ENCODE data around the gene PECR. TPM values are rescaled to one million over a fixed set of nuclear protein-coding genes. Genes with fewer than 3 reads are reported as not detected.
"Not testable (repeated sequence)": the region's sequence is repeated elsewhere in the genome, so short reads cannot be mapped to it uniquely, and the experiment has no call there.

PECR gene
- total and polyA plus RNA-seq, 2 donors: 5.7 to 10.1 TPM

DNA sequence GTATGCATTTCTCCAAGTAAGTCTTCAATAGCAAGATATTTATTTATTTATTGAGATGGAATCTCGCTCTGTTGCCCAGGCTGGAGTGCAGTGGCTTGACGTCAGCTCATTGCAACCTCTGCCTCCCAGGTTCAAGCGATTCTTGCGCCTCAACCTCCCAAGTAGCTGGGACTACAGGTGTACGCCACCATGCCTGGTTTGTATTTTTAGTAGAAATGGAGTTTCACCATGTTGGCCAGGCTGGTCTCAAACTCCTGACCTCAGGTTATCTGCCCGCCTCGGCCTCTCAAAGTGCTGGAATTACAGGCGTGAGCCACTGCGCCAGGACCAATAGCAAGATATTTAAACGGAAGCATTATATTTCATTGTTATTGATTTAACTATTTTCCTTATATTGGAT lies 1.6 kb downstream of the PECR start:
- not testable (repeated sequence) for H3K27ac ChIP-seq (ENCODE audit: low read depth in 1 of 2, low read length in 1 of 2); DNase-seq (ENCODE audit: low read depth in 6 of 9, low spot score in 9 of 9); H3K36me3 ChIP-seq (ENCODE audit: control insufficient read depth in 2 of 2, insufficient read depth in 2 of 2, low read length in 1 of 2); H3K9me3 ChIP-seq (ENCODE audit: control insufficient read depth in 2 of 2, insufficient read depth in 1 of 2, low read length in 1 of 2); H3K4me3 ChIP-seq (ENCODE audit: low read length in 2 of 2); H3K27me3 ChIP-seq (ENCODE audit: control insufficient read depth in 2 of 2, insufficient read depth in 1 of 2, low read length in 1 of 2)
- H3K4me1 ChIP-seq (ENCODE audit: control insufficient read depth in 2 of 2, insufficient read depth in 2 of 2, low read length in 2 of 2): peaks cover 21 to 37% of the 10 kb centered on the region in 2 donors
- WGBS: 98% methylated on average over 10 of the region's 10 CpGs

DNA sequence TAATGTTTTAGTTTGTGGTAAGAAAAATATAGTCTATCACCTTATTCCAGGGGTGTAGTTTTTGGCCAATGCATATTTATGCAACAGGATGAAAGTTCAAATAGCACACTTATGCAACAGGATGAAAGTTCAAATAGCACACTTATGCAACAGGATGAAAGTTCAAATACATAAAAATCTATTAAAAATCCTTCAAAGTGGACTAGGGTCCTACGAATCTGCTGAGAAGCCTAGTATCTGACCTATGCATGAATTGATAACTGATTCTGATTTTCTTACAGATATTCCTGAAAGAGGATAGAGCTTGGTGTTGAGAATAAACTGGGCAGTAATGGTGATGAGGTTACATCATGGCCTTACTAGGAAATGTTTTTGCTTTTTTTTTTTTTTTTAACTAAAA lies 2.8 kb downstream of the PECR start:
- WGBS: 90% methylated on average over 1 of the region's 1 CpG
- Histone ChIP-seq H3K4me3 (ENCODE audit: low read length in 2 of 2) (no peak overlapping the region), H3K36me3 (ENCODE audit: control insufficient read depth in 2 of 2, insufficient read depth in 2 of 2, low read length in 1 of 2) (no peaks in the 10 kb centered on the region), H3K27ac (ENCODE audit: low read depth in 1 of 2, low read length in 1 of 2) (no peak overlapping the region), H3K9me3 (ENCODE audit: control insufficient read depth in 2 of 2, insufficient read depth in 1 of 2, low read length in 1 of 2) (no peaks in the 10 kb centered on the region), H3K4me1 (ENCODE audit: control insufficient read depth in 2 of 2, insufficient read depth in 2 of 2, low read length in 2 of 2) (peaks cover 9 to 25% of the 10 kb centered on the region in 2 donors), H3K27me3 (ENCODE audit: control insufficient read depth in 2 of 2, insufficient read depth in 1 of 2, low read length in 1 of 2) (no peaks in the 10 kb centered on the region)
- DNase-seq (ENCODE audit: low read depth in 6 of 9, low spot score in 9 of 9): no peak

DNA sequence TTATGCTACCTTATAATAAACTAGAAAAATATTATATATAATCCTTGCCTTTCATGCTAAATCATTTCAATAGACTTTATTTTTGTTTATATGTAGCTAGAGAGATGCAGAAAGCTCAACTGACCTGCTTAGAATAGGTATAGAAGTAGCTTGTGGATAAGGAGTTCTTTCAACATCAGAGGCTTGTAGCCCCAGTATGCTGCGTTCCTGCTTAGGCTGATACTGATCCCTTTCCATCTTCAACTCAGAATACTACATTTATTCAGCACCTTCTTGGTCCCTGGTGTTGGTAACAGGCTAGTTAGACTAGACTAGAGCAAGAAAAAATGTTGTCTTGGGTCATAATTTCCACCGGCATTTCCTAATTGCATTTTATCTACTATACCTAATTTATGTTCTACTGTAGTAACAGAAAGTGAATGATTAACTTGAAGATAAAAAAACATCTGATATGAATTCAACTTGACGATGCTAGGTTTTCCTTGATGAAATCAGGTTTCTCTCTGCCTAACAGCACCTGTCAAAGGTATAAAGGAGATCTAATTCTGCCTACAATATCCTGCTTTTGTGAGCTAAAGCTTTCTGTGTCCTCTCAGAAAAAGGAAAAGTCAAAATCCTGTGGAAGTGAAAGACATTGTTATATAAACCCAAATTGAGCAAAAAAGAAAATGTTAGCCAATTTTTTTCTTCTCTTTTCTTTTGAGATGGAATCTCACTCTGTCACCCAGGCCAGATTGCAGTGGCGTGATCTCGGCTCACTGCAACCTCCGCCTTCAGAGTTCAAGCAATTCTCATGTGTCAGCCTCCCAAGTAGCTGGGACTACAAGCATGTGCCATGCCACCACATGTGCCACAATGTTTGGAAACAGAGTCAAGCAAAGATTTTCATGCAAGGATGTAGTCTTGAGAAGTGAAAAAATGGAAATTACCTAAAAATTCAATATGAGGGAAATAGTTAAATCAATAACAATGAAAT lies 5.8 kb downstream of the PECR start:
- 92% methylated on average over 6 of the region's 6 CpGs for WGBS
- no peak for DNase-seq (ENCODE audit: low read depth in 6 of 9, low spot score in 9 of 9)
- no peaks in the 10 kb centered on the region for H3K36me3 ChIP-seq (ENCODE audit: control insufficient read depth in 2 of 2, insufficient read depth in 2 of 2, low read length in 1 of 2)
- no peaks in the 10 kb centered on the region for H3K27me3 ChIP-seq (ENCODE audit: control insufficient read depth in 2 of 2, insufficient read depth in 1 of 2, low read length in 1 of 2)
- no peaks in the 10 kb centered on the region for H3K9me3 ChIP-seq (ENCODE audit: control insufficient read depth in 2 of 2, insufficient read depth in 1 of 2, low read length in 1 of 2)
- H3K4me3 ChIP-seq (ENCODE audit: low read length in 2 of 2): no peak overlapping the region
- peak overlapping the region in 1 of 2 donors; percentile 18 for H3K27ac ChIP-seq (ENCODE audit: low read depth in 1 of 2, low read length in 1 of 2)
- peaks cover 0 to 2% of the 10 kb centered on the region in 2 donors for H3K4me1 ChIP-seq (ENCODE audit: control insufficient read depth in 2 of 2, insufficient read depth in 2 of 2, low read length in 2 of 2)

DNA sequence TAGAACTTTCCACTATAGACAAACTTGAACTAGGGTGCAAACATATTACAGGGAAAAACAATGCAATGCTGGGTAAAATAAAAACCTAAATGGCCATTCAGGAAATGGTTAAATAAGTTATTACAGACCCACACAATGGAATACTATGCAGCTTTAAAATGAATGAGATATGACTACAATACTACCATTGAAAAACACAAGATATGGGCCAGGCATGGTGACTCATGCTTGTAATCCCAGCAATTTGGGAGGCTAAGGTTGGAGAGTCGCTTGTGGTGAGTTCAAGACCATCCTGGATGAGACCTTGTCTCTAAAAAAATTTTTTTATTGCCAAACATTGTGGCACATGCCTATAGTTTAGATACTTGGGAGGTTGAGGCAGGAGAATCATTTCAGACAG lies 6.8 kb downstream of the PECR start:
- Histone ChIP-seq H3K36me3 (ENCODE audit: control insufficient read depth in 2 of 2, insufficient read depth in 2 of 2, low read length in 1 of 2) (no peaks in the 10 kb centered on the region), H3K27ac (ENCODE audit: low read depth in 1 of 2, low read length in 1 of 2) (no peak overlapping the region), H3K9me3 (ENCODE audit: control insufficient read depth in 2 of 2, insufficient read depth in 1 of 2, low read length in 1 of 2) (no peaks in the 10 kb centered on the region), H3K4me3 (ENCODE audit: low read length in 2 of 2) (no peak overlapping the region), H3K4me1 (ENCODE audit: control insufficient read depth in 2 of 2, insufficient read depth in 2 of 2, low read length in 2 of 2) (no peaks in the 10 kb centered on the region), H3K27me3 (ENCODE audit: control insufficient read depth in 2 of 2, insufficient read depth in 1 of 2, low read length in 1 of 2) (no peaks in the 10 kb centered on the region)
- no peak for DNase-seq (ENCODE audit: low read depth in 6 of 9, low spot score in 9 of 9)
- WGBS: 98% methylated on average over 1 of the region's 1 CpG

DNA sequence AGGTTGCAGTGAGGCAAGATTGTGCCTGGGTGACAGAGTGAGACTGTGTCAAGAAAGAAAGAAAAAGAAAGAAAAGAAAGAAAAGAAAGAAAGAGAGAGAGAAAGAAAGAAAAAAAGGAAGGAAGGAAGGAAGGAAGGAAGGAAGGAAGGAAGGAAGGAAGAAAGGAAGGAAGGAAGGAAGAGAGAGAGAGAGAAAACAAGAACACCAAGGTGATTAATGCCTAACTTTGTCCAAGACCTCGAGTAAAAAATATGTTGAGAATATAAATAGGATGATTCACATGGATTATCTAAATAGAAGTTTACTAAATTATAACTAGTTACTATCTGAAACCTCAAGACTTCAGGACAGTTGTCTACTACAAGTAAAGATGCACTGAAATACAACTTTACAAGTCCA lies 7.2 kb downstream of the PECR start:
- Histone ChIP-seq H3K9me3 (ENCODE audit: control insufficient read depth in 2 of 2, insufficient read depth in 1 of 2, low read length in 1 of 2) (no peaks in the 10 kb centered on the region), H3K27ac (ENCODE audit: low read depth in 1 of 2, low read length in 1 of 2) (no peak overlapping the region), H3K27me3 (ENCODE audit: control insufficient read depth in 2 of 2, insufficient read depth in 1 of 2, low read length in 1 of 2) (no peaks in the 10 kb centered on the region), H3K36me3 (ENCODE audit: control insufficient read depth in 2 of 2, insufficient read depth in 2 of 2, low read length in 1 of 2) (no peaks in the 10 kb centered on the region), H3K4me1 (ENCODE audit: control insufficient read depth in 2 of 2, insufficient read depth in 2 of 2, low read length in 2 of 2) (no peaks in the 10 kb centered on the region), H3K4me3 (ENCODE audit: low read length in 2 of 2) (no peak overlapping the region)
- 83% methylated on average over 1 of the region's 1 CpG for WGBS
- no peak for DNase-seq (ENCODE audit: low read depth in 6 of 9, low spot score in 9 of 9)

DNA sequence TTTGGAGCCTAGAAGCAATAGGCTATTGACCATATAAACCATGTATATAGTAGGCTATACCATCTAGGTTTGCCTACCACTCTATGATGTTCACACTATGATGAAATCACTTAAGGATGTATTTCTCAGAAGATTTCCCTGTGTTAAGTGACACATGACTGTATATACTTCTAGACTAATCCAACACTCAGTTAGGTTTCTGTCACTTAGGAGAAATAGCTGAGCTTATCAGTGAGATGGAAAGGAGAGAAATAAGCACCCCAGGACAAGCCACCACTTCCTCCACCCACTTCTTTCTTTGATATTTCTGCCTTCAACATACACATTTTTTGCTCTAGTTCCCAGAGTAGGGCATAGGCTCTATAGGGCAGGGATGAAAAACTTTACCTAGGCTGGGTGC lies 7.8 kb downstream of the PECR start:
- Histone ChIP-seq H3K27me3 (ENCODE audit: control insufficient read depth in 2 of 2, insufficient read depth in 1 of 2, low read length in 1 of 2) (no peaks in the 10 kb centered on the region), H3K4me3 (ENCODE audit: low read length in 2 of 2) (no peak overlapping the region), H3K9me3 (ENCODE audit: control insufficient read depth in 2 of 2, insufficient read depth in 1 of 2, low read length in 1 of 2) (no peaks in the 10 kb centered on the region), H3K27ac (ENCODE audit: low read depth in 1 of 2, low read length in 1 of 2) (no peak overlapping the region), H3K36me3 (ENCODE audit: control insufficient read depth in 2 of 2, insufficient read depth in 2 of 2, low read length in 1 of 2) (no peaks in the 10 kb centered on the region), H3K4me1 (ENCODE audit: control insufficient read depth in 2 of 2, insufficient read depth in 2 of 2, low read length in 2 of 2) (no peaks in the 10 kb centered on the region)
- DNase-seq (ENCODE audit: low read depth in 6 of 9, low spot score in 9 of 9): no peak

DNA sequence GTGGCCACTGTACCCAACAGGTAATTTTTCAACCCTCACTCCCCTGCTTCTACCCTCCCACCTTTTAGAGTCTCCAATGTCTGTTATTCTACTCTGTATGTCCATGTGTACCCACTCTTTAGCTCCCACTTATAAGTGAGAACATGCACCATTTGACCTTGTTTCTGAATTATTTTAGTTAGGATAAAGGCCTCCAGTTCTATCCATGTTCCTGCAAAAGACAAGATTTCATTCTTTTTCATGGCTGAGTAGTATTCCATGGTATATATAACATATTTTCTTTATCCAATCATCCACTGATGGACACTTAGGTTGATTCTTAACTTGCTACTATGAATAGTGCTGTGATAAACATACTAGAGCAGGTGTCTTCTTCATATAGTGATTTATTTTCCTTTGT lies 9.1 kb downstream of the PECR start:
- Histone ChIP-seq H3K4me1 (ENCODE audit: control insufficient read depth in 2 of 2, insufficient read depth in 2 of 2, low read length in 2 of 2) (no peaks in the 10 kb centered on the region), H3K27ac (ENCODE audit: low read depth in 1 of 2, low read length in 1 of 2) (no peak overlapping the region), H3K27me3 (ENCODE audit: control insufficient read depth in 2 of 2, insufficient read depth in 1 of 2, low read length in 1 of 2) (no peaks in the 10 kb centered on the region), H3K36me3 (ENCODE audit: control insufficient read depth in 2 of 2, insufficient read depth in 2 of 2, low read length in 1 of 2) (no peaks in the 10 kb centered on the region), H3K9me3 (ENCODE audit: control insufficient read depth in 2 of 2, insufficient read depth in 1 of 2, low read length in 1 of 2) (no peaks in the 10 kb centered on the region), H3K4me3 (ENCODE audit: low read length in 2 of 2) (no peak overlapping the region)
- no peak for DNase-seq (ENCODE audit: low read depth in 6 of 9, low spot score in 9 of 9)

DNA sequence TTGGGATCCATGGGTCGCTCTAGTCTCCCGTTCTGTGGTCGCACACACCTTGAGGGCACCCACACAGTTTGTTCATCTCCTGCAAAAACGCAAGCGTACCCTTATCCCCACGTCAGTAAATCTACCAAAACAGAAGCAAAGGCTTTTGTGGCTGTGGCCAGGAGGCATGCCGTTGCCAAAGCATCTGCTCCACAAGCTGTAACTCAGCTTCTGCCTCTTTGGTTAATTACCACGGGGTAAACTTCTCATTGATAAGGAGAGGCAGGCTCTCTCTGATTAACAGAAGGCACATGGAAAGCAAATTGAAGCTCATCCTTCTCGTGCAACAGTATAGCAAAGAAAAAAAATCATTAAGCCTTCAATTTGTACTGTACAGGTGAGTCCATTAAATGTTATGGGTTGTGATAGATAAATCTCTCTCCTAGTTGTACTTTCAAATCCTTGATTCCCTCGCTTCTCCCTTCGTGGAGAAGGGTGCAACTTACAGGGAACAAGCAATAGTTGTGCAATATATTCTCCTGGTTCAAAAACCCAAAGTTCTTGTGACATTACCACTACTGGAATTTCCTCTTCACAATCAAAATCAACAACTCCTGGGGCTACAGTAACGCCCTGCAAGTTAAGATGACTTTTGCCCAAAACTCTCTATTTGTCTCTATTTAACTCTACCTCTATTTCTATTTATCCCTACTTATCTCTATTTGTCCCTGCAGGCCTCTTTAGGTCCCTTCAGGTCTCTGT lies 10.3 kb downstream of the PECR start:
- Histone ChIP-seq H3K27ac (ENCODE audit: low read depth in 1 of 2, low read length in 1 of 2) (no peak overlapping the region), H3K4me1 (ENCODE audit: control insufficient read depth in 2 of 2, insufficient read depth in 2 of 2, low read length in 2 of 2) (no peaks in the 10 kb centered on the region), H3K27me3 (ENCODE audit: control insufficient read depth in 2 of 2, insufficient read depth in 1 of 2, low read length in 1 of 2) (no peaks in the 10 kb centered on the region), H3K36me3 (ENCODE audit: control insufficient read depth in 2 of 2, insufficient read depth in 2 of 2, low read length in 1 of 2) (no peaks in the 10 kb centered on the region), H3K9me3 (ENCODE audit: control insufficient read depth in 2 of 2, insufficient read depth in 1 of 2, low read length in 1 of 2) (no peaks in the 10 kb centered on the region), H3K4me3 (ENCODE audit: low read length in 2 of 2) (no peak overlapping the region)
- DNase-seq (ENCODE audit: low read depth in 6 of 9, low spot score in 9 of 9): no peak
- WGBS: 96% methylated on average over 12 of the region's 12 CpGs

DNA sequence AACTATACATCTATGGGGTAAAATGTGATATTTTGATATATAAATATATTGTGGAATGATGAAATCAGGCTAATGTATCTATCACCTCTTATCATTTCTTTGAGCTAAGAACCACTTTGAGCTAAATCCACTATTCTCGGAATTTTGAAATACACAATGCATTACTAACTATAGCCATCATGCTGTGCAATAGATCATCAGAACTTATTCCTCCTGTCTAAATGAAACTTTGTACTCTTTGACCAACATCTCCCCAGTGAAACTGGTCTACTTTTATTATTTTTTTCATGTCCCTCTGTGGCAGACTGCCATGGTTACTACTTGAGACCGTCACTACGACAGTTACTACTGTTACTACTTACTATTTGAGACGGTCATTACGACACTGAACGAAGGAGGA lies 11.4 kb downstream of the PECR start:
- 98% methylated on average over 6 of the region's 6 CpGs for WGBS
- no peaks in the 10 kb centered on the region for H3K4me1 ChIP-seq (ENCODE audit: control insufficient read depth in 2 of 2, insufficient read depth in 2 of 2, low read length in 2 of 2)
- DNase-seq (ENCODE audit: low read depth in 6 of 9, low spot score in 9 of 9): no peak
- H3K4me3 ChIP-seq (ENCODE audit: low read length in 2 of 2): no peak overlapping the region
- H3K36me3 ChIP-seq (ENCODE audit: control insufficient read depth in 2 of 2, insufficient read depth in 2 of 2, low read length in 1 of 2): peaks cover 0 to 2% of the 10 kb centered on the region in 2 donors
- H3K9me3 ChIP-seq (ENCODE audit: control insufficient read depth in 2 of 2, insufficient read depth in 1 of 2, low read length in 1 of 2): no peaks in the 10 kb centered on the region
- no peaks in the 10 kb centered on the region for H3K27me3 ChIP-seq (ENCODE audit: control insufficient read depth in 2 of 2, insufficient read depth in 1 of 2, low read length in 1 of 2)
- H3K27ac ChIP-seq (ENCODE audit: low read depth in 1 of 2, low read length in 1 of 2): no peak overlapping the region
